ENCODE measurements around the gene SPAG8.

DNA sequence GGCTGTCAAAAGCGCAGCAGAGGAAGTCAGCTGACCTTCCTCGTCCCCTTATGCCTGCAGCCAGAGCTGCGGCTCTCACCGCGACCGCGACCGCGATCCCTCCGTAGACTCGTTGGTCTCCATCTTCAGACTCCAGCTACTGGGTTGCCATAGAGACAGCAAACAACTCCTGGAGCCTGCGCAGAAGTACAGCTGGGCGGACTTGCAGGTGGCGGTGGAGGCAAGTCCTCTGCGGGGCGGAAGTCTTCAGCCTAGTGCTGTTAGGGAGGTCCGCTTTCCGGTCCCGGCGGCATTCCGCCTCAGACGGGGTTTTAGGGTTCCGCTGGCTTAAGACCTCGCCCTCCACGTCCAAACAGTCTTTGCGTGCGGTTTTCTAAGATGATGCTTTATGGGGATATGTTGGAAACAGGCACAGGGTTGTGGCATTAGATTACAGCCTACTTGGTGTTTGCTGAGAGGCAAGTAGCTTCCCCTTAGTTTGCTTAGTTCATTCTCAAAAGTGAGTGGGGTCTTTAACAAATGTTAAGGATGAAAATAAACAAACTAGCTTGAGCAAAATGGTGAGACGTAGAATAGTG is at the start of gene SPAG8:
- TF ChIP-seq, protein P1, sequence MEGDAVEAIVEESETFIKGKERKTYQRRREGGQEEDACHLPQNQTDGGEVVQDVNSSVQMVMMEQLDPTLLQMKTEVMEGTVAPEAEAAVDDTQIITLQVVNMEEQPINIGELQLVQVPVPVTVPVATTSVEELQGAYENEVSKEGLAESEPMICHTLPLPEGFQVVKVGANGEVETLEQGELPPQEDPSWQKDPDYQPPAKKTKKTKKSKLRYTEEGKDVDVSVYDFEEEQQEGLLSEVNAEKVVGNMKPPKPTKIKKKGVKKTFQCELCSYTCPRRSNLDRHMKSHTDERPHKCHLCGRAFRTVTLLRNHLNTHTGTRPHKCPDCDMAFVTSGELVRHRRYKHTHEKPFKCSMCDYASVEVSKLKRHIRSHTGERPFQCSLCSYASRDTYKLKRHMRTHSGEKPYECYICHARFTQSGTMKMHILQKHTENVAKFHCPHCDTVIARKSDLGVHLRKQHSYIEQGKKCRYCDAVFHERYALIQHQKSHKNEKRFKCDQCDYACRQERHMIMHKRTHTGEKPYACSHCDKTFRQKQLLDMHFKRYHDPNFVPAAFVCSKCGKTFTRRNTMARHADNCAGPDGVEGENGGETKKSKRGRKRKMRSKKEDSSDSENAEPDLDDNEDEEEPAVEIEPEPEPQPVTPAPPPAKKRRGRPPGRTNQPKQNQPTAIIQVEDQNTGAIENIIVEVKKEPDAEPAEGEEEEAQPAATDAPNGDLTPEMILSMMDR (optimal IDR thresholded peaks at IDR 0.05 in 1 of 3, IDR thresholded peaks at IDR 0.05 in 1 of 3, conservative IDR thresholded peaks at IDR 0.05 in 1 of 3; ENCODE audit: extremely low read depth in 1 of 3, insufficient read depth in 2 of 3, low read length in 3 of 3): no peak
- TF ChIP-seq EZH2 (IDR thresholded peaks at IDR 0.05; ENCODE audit: low read length): no peak

All from keratinocyte (primary cell).